GM12891 (cell line): ENCODE data around the gene LCE3A.

Experiments
- DNase-seq: peaks from one replicate; pipeline ENCODE4 v3.0.0; 2011; ENCODE audit warnings: low spot score; ENCODE audit not compliant: insufficient read length
- FAIRE-seq: peaks from 2 replicates; lab custom pipeline; 2011; peaks lifted over from hg19 to GRCh38; lab: Jason Lieb, UNC
- PAX5 ChIP-seq: IDR thresholded peaks from 2 replicates; pipeline ENCODE4 v1.6.1; 2011; ENCODE audit warnings: low read length, moderate library complexity, mild to moderate bottlenecking; ENCODE audit not compliant: insufficient read depth, severe bottlenecking
- POLR2A ChIP-seq: IDR thresholded peaks from 2 replicates; pipeline ENCODE4 v1.6.1; 2011; ENCODE audit warnings: low read depth, low read length, control low read depth
- POLR2AphosphoS5 ChIP-seq: IDR thresholded peaks from 2 replicates; pipeline ENCODE4 v1.6.1; 2011; ENCODE audit warnings: low read depth, low read length, control low read depth
- POU2F2 ChIP-seq: IDR thresholded peaks from 2 replicates; pipeline ENCODE4 v1.6.1; 2011; ENCODE audit warnings: low read depth, mild to moderate bottlenecking, control low read depth, low read length, moderate library complexity
- SPI1 ChIP-seq: IDR thresholded peaks from 2 replicates; pipeline ENCODE4 v1.6.1; 2011; ENCODE audit warnings: low read depth, low read length, control low read depth
- TAF1 ChIP-seq: IDR thresholded peaks from 2 replicates; pipeline ENCODE4 v1.6.1; 2011; ENCODE audit warnings: low read depth, low read length, control low read depth

LCE3A gene

DNA sequence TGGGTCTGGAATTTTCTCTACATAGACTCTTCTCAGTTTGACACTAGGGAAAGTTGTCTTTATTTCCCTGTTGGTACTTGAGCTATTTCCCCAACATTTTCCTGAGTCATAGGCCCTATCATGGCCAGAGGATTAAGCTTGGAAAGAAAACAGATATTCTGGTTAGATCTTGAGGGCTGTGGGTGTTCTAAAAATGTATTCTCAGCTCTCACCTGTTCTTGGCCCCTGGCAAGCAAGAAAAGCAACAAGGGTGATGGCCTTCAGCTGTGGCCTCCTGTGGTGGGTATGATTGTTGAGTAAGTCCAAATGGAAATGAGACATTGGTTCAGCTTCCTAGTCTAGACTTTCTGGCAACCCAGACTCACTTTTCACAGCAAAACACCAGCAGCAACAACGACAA lies 17.4 kb upstream of the LCE3A start:
- no peak for FAIRE-seq

DNA sequence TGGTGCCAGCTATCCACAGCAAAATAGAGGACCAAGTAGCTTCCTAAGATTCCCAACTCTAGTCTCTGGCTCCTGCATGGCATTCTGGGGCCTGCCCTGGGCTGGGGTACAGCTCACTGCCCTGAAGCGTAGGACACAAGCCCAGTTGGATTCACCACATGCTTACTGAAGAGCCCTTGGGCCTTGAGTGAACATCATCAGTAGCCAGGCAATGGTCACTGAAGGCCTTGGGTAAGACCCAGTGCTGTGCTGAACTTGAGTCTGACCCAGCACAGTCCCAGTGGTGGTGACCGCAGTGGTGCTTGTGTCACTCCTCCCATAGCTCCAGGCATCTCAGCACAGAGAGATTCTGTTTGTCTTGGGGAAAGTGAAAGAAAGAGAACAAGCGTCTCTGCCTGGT lies 7.7 kb upstream of the LCE3A start:
- no peak for DNase-seq
- no peak for TF ChIP-seq POLR2AphosphoS5
- TF ChIP-seq POLR2A, result no peak
- TF ChIP-seq SPI1, result no peak
- no peak for TF ChIP-seq POU2F2
- TF ChIP-seq PAX5, result no peak
- TF ChIP-seq TAF1, result no peak
- FAIRE-seq, result no peak

More for the DNA sequence above, 17.4 kb upstream of the LCE3A start:
- no peak for DNase-seq
- no peak for TF ChIP-seq SPI1
- no peak for TF ChIP-seq POU2F2
- TF ChIP-seq TAF1, result no peak
- TF ChIP-seq POLR2A, result no peak
- no peak for TF ChIP-seq PAX5
- no peak for TF ChIP-seq POLR2AphosphoS5

DNA sequence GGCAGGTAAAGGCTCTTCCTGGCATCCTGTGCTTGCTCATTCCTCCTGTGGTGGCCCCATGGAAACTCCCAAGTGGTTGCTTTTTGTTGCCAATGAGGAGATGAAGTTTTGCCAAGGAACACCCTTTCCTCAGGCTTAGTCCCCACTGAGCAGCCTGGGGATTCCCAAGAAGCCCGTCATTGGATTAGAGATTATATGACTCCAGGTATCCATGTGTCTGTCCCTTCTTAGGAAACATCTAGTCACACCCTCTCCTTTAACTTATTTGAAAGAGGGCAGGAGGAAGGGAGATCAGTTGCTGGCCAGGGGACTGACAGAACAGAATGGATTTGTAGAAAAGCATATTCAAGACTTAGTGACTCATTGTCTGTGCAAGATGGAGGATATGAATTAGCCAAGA lies 3.8 kb upstream of the LCE3A start:
- no peak for DNase-seq
- no peak for FAIRE-seq
- no peak for TF ChIP-seq PAX5

DNA sequence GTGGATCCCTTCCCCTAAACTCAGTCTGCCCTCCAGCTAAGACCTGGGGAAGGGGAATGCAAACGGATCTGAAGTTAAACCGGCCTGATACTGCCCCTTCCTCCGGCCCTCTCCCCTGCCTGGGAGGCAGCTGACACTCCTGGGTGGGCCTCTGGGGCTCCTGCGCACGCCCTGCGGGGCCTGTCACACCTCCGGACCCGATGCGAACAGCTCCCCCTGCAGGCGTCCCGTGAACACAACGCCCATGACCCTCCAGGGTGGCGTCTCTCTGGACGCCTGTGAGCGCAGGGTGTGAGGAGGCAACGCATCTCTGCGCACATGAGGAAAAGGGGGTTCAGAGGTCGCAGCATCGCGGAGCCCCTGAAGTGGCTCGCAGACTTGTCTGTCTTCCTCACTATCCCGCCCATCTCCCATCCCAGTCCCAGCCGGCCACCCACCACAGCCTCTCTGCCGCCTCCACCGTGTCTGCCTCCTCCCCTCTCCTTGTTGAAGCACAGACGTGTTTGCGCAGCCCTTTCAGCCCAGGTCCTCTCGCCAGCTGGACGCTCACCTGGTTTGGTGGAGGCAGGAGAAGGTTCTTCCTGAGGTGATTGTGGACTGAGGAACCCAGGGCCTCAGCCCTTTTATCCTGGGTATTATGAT lies 421 bp upstream of the LCE3A start:
- TF ChIP-seq POU2F2 (no peak), POLR2AphosphoS5 (no peak), SPI1 (no peak), POLR2A (no peak), PAX5 (no peak), TAF1 (no peak)
- DNase-seq, result peak; percentile 35
- no peak for FAIRE-seq

DNA sequence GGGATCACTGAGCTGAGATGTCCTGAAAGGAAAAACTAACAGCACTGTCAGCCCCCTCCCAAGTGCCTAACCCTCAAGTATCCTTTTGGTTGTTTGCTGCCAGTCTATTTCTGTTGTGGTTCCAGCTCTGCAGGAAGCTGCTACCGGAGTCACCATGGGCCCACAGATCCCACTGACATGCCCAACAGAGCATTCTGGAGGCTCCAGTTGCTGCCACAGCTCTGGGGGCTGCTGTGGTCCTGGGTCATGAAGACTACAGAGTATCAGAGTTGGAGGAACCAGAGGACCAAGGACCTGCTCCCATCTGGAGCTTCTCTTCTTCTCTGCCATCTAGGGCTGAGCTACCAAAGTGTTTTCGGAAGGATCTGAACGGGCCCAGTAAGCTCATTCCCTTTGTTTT lies 910 bp downstream of the LCE3A start:
- DNase-seq (no peak), FAIRE-seq (no peak)
- TF ChIP-seq TAF1 (no peak), POLR2A (no peak), POU2F2 (no peak), SPI1 (no peak), POLR2AphosphoS5 (no peak), PAX5 (no peak)

DNA sequence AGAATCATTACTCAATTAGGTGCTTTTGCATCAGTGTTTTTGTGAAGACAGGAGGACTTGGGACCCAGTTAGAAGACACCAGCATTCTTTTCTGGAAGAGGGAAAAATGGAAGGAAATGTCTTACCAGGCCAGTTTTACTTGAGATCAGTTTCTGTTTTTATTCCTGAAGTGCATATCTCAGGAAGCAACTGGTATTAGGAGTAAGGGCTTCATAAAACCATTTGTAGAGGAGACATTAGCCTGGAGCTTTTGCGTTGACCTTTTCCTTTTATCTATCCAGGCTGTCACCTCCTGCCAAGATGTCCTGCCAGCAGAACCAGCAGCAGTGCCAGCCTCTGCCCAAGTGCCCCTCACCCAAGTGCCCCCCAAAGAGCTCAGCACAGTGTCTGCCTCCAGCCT lies 9.4 kb downstream of the LCE3A start, which contains the start of gene LCE3B:
LCE3B (plus strand) TSS at position 301 of the 400 bp plus-strand sequence; CDS start at position 301, 0 bp downstream.
- FAIRE-seq (no peak), DNase-seq (no peak)
- TF ChIP-seq POLR2A (no peak), PAX5 (no peak)

DNA sequence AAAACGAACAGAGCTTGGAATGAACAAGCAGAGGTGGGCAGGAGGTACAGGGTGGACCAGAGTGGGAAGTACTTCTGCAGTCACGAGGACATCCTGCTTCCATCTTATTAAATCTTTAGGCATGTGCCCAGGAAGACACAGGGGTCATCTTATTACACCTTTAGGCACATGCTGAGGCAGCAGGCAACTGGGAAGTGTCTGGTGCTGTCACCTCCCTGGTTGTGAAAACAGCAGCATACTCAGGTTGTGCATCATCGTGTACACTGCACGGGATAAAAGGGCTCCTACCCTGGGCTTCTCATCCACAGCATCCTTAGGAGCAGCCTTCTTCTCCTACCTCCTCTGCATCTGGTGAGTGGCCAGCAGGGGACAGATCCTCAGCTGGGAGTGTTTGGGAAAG lies 23.0 kb downstream of the LCE3A start, which contains the start of gene LCE3C:
LCE3C (plus strand) TSS at position 301 of the 400 bp plus-strand sequence. CDS start 498 bp downstream, outside the sequence.
- no peak for TF ChIP-seq POU2F2
- no peak for TF ChIP-seq PAX5
- no peak for TF ChIP-seq POLR2A
- TF ChIP-seq SPI1, result no peak
- no peak for TF ChIP-seq POLR2AphosphoS5
- DNase-seq, result no peak
- no peak for FAIRE-seq

DNA sequence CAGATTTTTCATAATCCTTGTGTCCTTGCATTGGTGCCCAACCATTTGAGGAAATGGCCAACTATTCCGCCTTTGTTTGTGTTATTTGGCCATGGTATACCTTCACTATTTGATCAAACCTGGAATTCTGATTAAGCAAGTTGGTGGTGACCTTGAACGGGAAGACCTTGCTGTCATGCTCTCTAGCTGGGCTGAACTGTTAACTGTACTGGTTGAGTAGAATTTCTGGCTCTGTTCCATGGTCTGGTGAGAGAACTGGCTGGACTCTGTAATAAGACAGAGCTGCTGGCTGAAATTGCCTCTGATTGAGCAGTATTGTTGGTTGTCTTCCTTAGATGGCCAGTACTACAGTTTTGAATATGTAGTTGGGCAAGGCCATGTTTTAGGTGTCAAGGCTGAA lies 25.9 kb downstream of the LCE3A start:
- TF ChIP-seq SPI1, result no peak
- no peak for TF ChIP-seq POLR2AphosphoS5
- no peak for TF ChIP-seq POLR2A
- no peak for TF ChIP-seq TAF1
- TF ChIP-seq PAX5, result no peak
- no peak for TF ChIP-seq POU2F2
- DNase-seq (no peak), FAIRE-seq (no peak)

DNA sequence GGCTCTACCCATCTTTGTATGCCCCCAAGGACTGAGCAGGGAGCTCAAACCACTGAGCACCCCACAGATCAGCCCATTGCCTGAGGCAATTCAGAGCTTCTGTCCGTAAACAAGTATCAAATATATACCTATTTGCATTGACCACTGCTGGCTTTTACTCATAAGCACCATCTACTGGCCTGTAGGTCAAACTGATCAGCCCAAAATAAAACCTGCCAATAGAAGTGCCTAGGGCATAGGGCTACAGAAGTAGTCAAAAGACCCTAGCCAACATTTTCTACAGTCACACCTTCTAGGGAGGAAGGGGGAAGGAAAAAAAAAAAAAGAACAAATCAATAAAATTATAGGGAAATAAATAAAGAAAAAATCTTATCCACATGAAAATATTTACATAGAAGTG lies 37.3 kb downstream of the LCE3A start:
- FAIRE-seq (no peak), DNase-seq (no peak)
- TF ChIP-seq POLR2A (no peak), TAF1 (no peak), PAX5 (no peak), SPI1 (no peak), POU2F2 (no peak), POLR2AphosphoS5 (no peak)

DNA sequence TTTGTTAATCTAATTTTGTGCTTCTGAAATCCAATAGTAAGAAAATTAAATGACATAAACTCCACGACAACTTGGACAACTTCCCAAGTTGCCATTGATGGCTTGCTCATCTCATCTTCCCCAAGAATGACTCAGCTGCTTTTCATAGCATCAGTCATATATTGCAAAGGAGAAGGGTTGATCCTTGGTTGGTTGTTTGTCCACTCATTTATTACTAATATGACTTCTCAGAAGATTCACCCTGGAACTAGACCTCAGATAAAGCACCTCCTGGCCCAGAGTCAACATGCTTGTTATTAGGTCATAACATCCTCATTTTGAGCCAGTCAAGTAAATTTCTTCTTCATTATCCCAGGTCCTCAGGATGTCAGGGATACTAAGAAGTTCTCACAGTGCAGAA lies 40.3 kb downstream of the LCE3A start:
- no peak for TF ChIP-seq POLR2AphosphoS5
- TF ChIP-seq POLR2A, result no peak
- TF ChIP-seq POU2F2, result no peak
- TF ChIP-seq TAF1, result no peak
- TF ChIP-seq PAX5, result no peak
- TF ChIP-seq SPI1, result no peak
- FAIRE-seq, result no peak
- DNase-seq, result no peak
